Measurements from ENCODE around the gene DMBT1. TPM values are rescaled to one million over a fixed set of nuclear protein-coding genes. Genes with fewer than 3 reads are reported as not detected.

Gene DMBT1
- total and polyA plus RNA-seq, 2 donors (not counting 1 experiment from before 2014, with no cell fraction given) = not detected

- TF ChIP-seq CTCF (IDR thresholded peaks at IDR 0.05) (no peak), EZH2 (IDR thresholded peaks at IDR 0.05; ENCODE audit: borderline replicate concordance, insufficient read depth, low read depth, low read length, poor library complexity, severe bottlenecking) (no peak)
- intact Hi-C loops (cut with micrococcal nuclease) = no loop called here
- no peak for DNase-seq
- H4K20me1 ChIP-seq (ENCODE audit: control insufficient read depth, insufficient read depth, low read length, poor library complexity, severe bottlenecking) = no peaks in the 10 kb centered on the region
- H3K9me3 ChIP-seq (ENCODE audit: control extremely low read depth in 1 of 3, control insufficient read depth in 2 of 3, insufficient read depth in 1 of 3, low read length in 2 of 3) = no peaks in the 10 kb centered on the region
- H3K36me3 ChIP-seq (replicated peaks in 1 of 2; ENCODE audit: control extremely low read depth in 1 of 2, control insufficient read depth in 1 of 2, extremely low read depth in 1 of 2, insufficient read depth in 2 of 2, low read length in 1 of 2) = no peaks in the 10 kb centered on the region
- H2AFZ ChIP-seq (ENCODE audit: insufficient read depth, low read depth, low read length, poor library complexity, severe bottlenecking) = no peak overlapping the region
- no peaks in the 10 kb centered on the region for H3K9me3 Mint-ChIP-seq (ENCODE audit: insufficient read depth)
- no peak overlapping the region for H3K4me3 ChIP-seq (ENCODE audit: control extremely low read depth in 1 of 5, extremely low read depth in 1 of 5, insufficient read depth in 1 of 5, low read depth in 2 of 5, low read length in 4 of 5)
- H3K4me3 Mint-ChIP-seq = no peak overlapping the region
- CTCF ChIA-PET = no interaction called here
- H3K4me1 ChIP-seq (ENCODE audit: control insufficient read depth in 2 of 2, insufficient read depth in 2 of 2, low read length in 2 of 2) = no peaks in the 10 kb centered on the region
- no peak overlapping the region for H3K9ac ChIP-seq (ENCODE audit: low read length)
- no peaks in the 10 kb centered on the region for H3K79me2 ChIP-seq (ENCODE audit: control insufficient read depth, insufficient read depth, low read length)
- H3K4me1 Mint-ChIP-seq = no peaks in the 10 kb centered on the region
- WGBS (ENCODE audit: insufficient coverage) = 24% methylated on average over 9 of the region's 11 CpGs
- H3K27me3 Mint-ChIP-seq = peaks cover 27% of the 10 kb centered on the region
- POLR2A ChIA-PET = no interaction called here
- no peak overlapping the region for H3K27ac ChIP-seq (ENCODE audit: low read length in 2 of 2)
- ATAC-seq (ENCODE audit: low read depth) = no peak
- H3K4me2 ChIP-seq (replicated peaks; ENCODE audit: low read depth, low read length, poor library complexity, severe bottlenecking) = no peak overlapping the region
- no peak overlapping the region for H3K27ac Mint-ChIP-seq
- H3K27me3 ChIP-seq (replicated peaks in 1 of 4; ENCODE audit: control extremely low read depth in 1 of 4, control insufficient read depth in 3 of 4, insufficient read depth in 4 of 4, low read length in 3 of 4) = peaks cover 0 to 2% (median 0%) of the 10 kb centered on the region in 4 experiments
These were observed 30.4 kb upstream of the DMBT1 start for GRCh38 chr10:122530177-122530576.

DNA sequence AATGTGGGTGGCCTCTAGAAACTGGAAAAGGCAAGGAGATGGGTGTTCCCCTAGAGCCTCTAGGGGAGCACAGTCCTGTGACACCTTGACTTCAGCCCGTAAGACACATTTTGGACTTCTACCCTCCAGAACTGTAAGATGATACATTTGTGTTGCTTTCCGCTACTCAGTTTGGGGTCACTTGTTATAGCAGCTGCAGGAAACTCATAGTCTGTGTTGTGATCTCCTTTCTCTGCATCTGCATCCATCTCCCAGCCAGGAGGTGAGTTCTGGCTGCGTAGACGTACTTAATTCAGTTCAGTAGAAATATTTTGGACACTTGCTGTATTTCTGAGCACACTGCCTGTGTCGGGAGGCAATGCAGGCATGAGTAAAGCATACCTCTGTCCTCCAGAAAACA, 29.3 kb upstream of the DMBT1 start:
- Histone ChIP-seq H3K4me2 (replicated peaks; ENCODE audit: low read depth, low read length, poor library complexity, severe bottlenecking) (no peak overlapping the region), H3K36me3 (replicated peaks in 1 of 2; ENCODE audit: control extremely low read depth in 1 of 2, control insufficient read depth in 1 of 2, extremely low read depth in 1 of 2, insufficient read depth in 2 of 2, low read length in 1 of 2) (no peaks in the 10 kb centered on the region), H3K79me2 (ENCODE audit: control insufficient read depth, insufficient read depth, low read length) (no peaks in the 10 kb centered on the region), H3K9me3 (ENCODE audit: control extremely low read depth in 1 of 3, control insufficient read depth in 2 of 3, insufficient read depth in 1 of 3, low read length in 2 of 3) (no peaks in the 10 kb centered on the region), H3K4me1 (ENCODE audit: control insufficient read depth in 2 of 2, insufficient read depth in 2 of 2, low read length in 2 of 2) (no peaks in the 10 kb centered on the region), H3K4me3 (ENCODE audit: control extremely low read depth in 1 of 5, extremely low read depth in 1 of 5, insufficient read depth in 1 of 5, low read depth in 2 of 5, low read length in 4 of 5) (no peak overlapping the region), H2AFZ (ENCODE audit: insufficient read depth, low read depth, low read length, poor library complexity, severe bottlenecking) (no peak overlapping the region), H4K20me1 (ENCODE audit: control insufficient read depth, insufficient read depth, low read length, poor library complexity, severe bottlenecking) (no peaks in the 10 kb centered on the region), H3K27me3 (replicated peaks in 1 of 4; ENCODE audit: control extremely low read depth in 1 of 4, control insufficient read depth in 3 of 4, insufficient read depth in 4 of 4, low read length in 3 of 4) (peaks cover 0 to 2% (median 0%) of the 10 kb centered on the region in 4 experiments), H3K9ac (ENCODE audit: low read length) (no peak overlapping the region), H3K27ac (ENCODE audit: low read length in 2 of 2) (no peak overlapping the region)
- intact Hi-C loops (cut with micrococcal nuclease) = no loop called here
- ChIA-PET CTCF (no interaction called here), POLR2A (no interaction called here)
- Mint-ChIP-seq H3K27ac (no peak overlapping the region), H3K4me3 (no peak overlapping the region), H3K4me1 (no peaks in the 10 kb centered on the region), H3K9me3 (ENCODE audit: insufficient read depth) (no peaks in the 10 kb centered on the region), H3K27me3 (peaks cover 27% of the 10 kb centered on the region)
- 100% methylated on average over 2 of the region's 5 CpGs for WGBS (ENCODE audit: insufficient coverage)
- no peak for TF ChIP-seq CTCF (IDR thresholded peaks at IDR 0.05)
- TF ChIP-seq EZH2 (IDR thresholded peaks at IDR 0.05; ENCODE audit: borderline replicate concordance, insufficient read depth, low read depth, low read length, poor library complexity, severe bottlenecking) = no peak
- ATAC-seq (ENCODE audit: low read depth) = no peak
- no peak for DNase-seq

Measured in B cell (primary cell).